T-cell (primary cell): ENCODE measurements around the gene ART3. TPM values are rescaled to one million over a fixed set of nuclear protein-coding genes. Genes with fewer than 3 reads are reported as not detected.
"Not testable (repeated sequence)": the region's sequence is repeated elsewhere in the genome, so short reads cannot be mapped to it uniquely, and the experiment has no call there.

Experiments
- ATAC-seq, 4 experiments: fragments of 200-7000 bp in 3 of 4; fragments of 150-1000 bp in 1 of 4; cut with Tn5 transposase; replicated peaks in 1 of 4; 1 replicate in 3 of 4; 2 replicates in 1 of 4; pipeline ENCODE4 v1.10.0; 2021; ENCODE audit warnings: moderate library complexity in 3 of 4, mild to moderate bottlenecking in 2 of 4, moderate number of reproducible peaks in 1 of 4
- CTCF ChIA-PET, 2 donors: fragments of 300-600 bp; sonication (Branson Sonifier 250); formaldehyde crosslinking; loops; one replicate each; lab custom pipeline; 2022; ENCODE audit warnings: antibody characterized with exemption in 2 of 2; lab: Charles Lee
- POLR2A ChIA-PET, 2 donors: fragments of 300-600 bp; sonication (Branson Sonifier 250); formaldehyde crosslinking; loops; one replicate each; lab custom pipeline; 2022; ENCODE audit warnings: antibody characterized with exemption in 2 of 2; lab: Charles Lee
- DNase-seq, 35 experiments: peaks; one replicate each; pipeline versions ENCODE4 v3.0.0 to v3.0.0-alpha.2; 2013 to 2023
- H3K27ac ChIP-seq: one replicate; pipeline ENCODE4 v1.5.1; 2013; ENCODE audit warnings: low read length
- H3K27me3 ChIP-seq, 2 experiments: replicated peaks in 1 of 2; 1 replicate in 1 of 2; 2 replicates in 1 of 2; pipeline versions ENCODE4 v1.6.1 to v1.7.0; 2013; ENCODE audit warnings: low read length in 1 of 2, mixed read lengths in 1 of 2; ENCODE audit not compliant: control insufficient read depth in 2 of 2, insufficient read depth in 2 of 2; ENCODE audit errors: extremely low read depth in 1 of 2
- H3K36me3 ChIP-seq, 2 donors: 1 replicate in 1 of 2; 2 replicates in 1 of 2; pipeline versions ENCODE4 v1.6.1 to v1.7.0; 2013; ENCODE audit warnings: low read length in 1 of 2; ENCODE audit not compliant: control insufficient read depth in 2 of 2, insufficient read depth in 1 of 2; ENCODE audit errors: extremely low read depth in 1 of 2
- H3K4me1 ChIP-seq, 2 experiments: 1 replicate in 1 of 2; 2 replicates in 1 of 2; pipeline versions ENCODE4 v1.6.1 to v1.7.0; 2013; ENCODE audit warnings: low read length in 2 of 2, mixed read lengths in 1 of 2; ENCODE audit not compliant: insufficient read depth in 2 of 2, control insufficient read depth in 1 of 2; ENCODE audit errors: extremely low read depth in 1 of 2
- H3K4me3 ChIP-seq, 2 donors: 1 replicate in 1 of 2; 2 replicates in 1 of 2; pipeline versions ENCODE4 v1.5.1 to v1.7.0; 2013; ENCODE audit warnings: mild to moderate bottlenecking in 2 of 2, low read length in 1 of 2, moderate library complexity in 1 of 2; ENCODE audit not compliant: control insufficient read depth in 1 of 2; ENCODE audit errors: extremely low read depth in 1 of 2
- H3K9me3 ChIP-seq: 2 replicates; pipeline ENCODE4 v1.7.0; 2013
- H3K27ac Mint-ChIP-seq, 2 donors: one replicate each; pipeline ENCODE4 v1.8.0; 2020 to 2021; ENCODE audit warnings: mild to moderate bottlenecking in 2 of 2, mixed read lengths in 2 of 2
- H3K27me3 Mint-ChIP-seq, 2 donors: one replicate each; pipeline ENCODE4 v1.8.0; 2021 to 2022; ENCODE audit warnings: mixed read lengths in 2 of 2
- H3K36me3 Mint-ChIP-seq: one replicate; pipeline ENCODE4 v1.8.0; 2021; ENCODE audit warnings: mixed read lengths
- H3K4me1 Mint-ChIP-seq, 3 donors: one replicate each; pipeline ENCODE4 v1.8.0; 2020 to 2022; ENCODE audit warnings: mixed read lengths in 3 of 3, mild to moderate bottlenecking in 1 of 3
- H3K4me3 Mint-ChIP-seq, 3 donors: one replicate each; pipeline ENCODE4 v1.8.0; 2020 to 2022; ENCODE audit warnings: mild to moderate bottlenecking in 3 of 3, mixed read lengths in 3 of 3, moderate library complexity in 3 of 3
- H3K9me3 Mint-ChIP-seq, 3 donors: one replicate each; pipeline ENCODE4 v1.8.0; 2020 to 2022; ENCODE audit warnings: mixed read lengths in 3 of 3
- WGBS: methylation state at CpG from one replicate; pipeline ENCODE4 v1.1.5; 2013; ENCODE audit warnings: missing lambda C conversion rate; ENCODE audit not compliant: insufficient coverage; 5-methylcytosine and 5-hydroxymethylcytosine counted together
- total RNA-seq, 35 experiments: library from RNA in 6 of 35; stranded (reverse) in 6 of 35; fragments of 120-200 nt in 1 of 35; gene quantifications; one replicate each; pipeline versions ENCODE4 v1.2.1 to v1.2.4 and lab custom pipeline; 2013 to 2026

ART3 gene
- total RNA-seq, 5 donors from 2014 or later (not counting 1 experiment from before 2014, with no cell fraction given) = not detected

GRCh38 chr4:76042241-76042998 is 32.1 kb upstream of the ART3 start:
- ChIA-PET POLR2A (interaction anchor here in 1 of 2 donors (0.7 kb wide), 1 partner anchor 47 kb away, joined by 6 read pairs; no protein-coding TSS in a partner anchor), CTCF (interaction anchor here in 1 of 2 donors (0.5 kb wide), 1 partner anchor 489 kb away, joined by 3 read pairs; no protein-coding TSS in a partner anchor)
- not testable (repeated sequence) for H3K4me3 ChIP-seq, H3K36me3 Mint-ChIP-seq, H3K9me3 ChIP-seq, H3K9me3 Mint-ChIP-seq, DNase-seq, H3K27ac ChIP-seq, H3K36me3 ChIP-seq, H3K4me1 Mint-ChIP-seq, H3K27me3 ChIP-seq, ATAC-seq, H3K4me1 ChIP-seq, H3K27ac Mint-ChIP-seq, H3K27me3 Mint-ChIP-seq
- WGBS = no CpG with 5 or more reads among the region's 18 CpGs
- peak overlapping the region in 2 of 3 donors; percentile 47 to 78 for H3K4me3 Mint-ChIP-seq

DNA sequence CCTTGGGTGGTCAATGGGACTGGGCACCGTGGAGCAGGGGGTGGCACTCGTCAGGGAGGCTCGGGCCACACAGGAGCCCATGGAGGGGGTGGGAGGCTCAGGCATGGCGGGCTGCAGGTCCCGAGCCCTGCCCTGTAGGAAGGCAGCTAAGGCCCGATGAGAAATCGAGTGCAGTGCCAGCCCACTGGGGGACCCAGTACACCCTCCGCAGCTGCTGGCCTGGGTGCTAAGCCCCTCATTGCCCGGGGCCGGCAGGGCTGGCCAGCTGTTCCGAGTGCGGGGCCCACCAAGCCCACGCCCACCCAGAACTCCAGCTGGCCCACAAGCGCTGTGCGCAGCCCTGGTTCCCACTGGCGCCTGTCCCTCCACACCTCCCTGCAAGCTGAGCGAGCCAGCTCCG is 31.2 kb upstream of the ART3 start:
- H3K4me3 Mint-ChIP-seq, H3K27ac ChIP-seq, H3K9me3 ChIP-seq, H3K4me3 ChIP-seq, H3K4me1 Mint-ChIP-seq, H3K27me3 Mint-ChIP-seq, H3K36me3 Mint-ChIP-seq, ATAC-seq, POLR2A ChIA-PET, H3K36me3 ChIP-seq, CTCF ChIA-PET, DNase-seq, H3K27ac Mint-ChIP-seq, H3K27me3 ChIP-seq, H3K9me3 Mint-ChIP-seq, H3K4me1 ChIP-seq: not testable (repeated sequence)
- 84% methylated on average over 9 of the region's 18 CpGs for WGBS

DNA sequence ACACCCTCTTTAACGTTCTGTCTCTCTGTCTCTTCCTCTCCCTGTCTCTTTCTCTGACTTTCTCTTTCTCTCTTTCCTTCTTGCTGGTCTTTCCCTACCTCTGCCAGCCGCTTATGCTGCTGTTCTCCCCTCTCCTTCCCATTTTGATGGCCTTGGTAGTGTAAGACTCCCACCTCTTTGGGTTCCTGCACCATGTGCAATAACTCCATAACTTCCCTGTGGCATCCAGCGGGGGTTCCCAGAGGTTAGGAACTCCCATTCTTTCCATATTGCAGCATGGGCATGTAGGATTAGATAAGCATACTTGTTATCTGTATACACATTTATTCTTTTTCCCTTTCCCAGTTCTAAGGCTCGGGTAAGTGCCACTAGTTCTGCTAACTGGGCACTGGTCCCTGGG is 29.8 kb upstream of the ART3 start:
- H3K27ac Mint-ChIP-seq, H3K4me1 ChIP-seq, H3K27me3 Mint-ChIP-seq, H3K4me1 Mint-ChIP-seq, POLR2A ChIA-PET, H3K4me3 ChIP-seq, H3K27me3 ChIP-seq, H3K36me3 ChIP-seq, ATAC-seq, H3K9me3 Mint-ChIP-seq, H3K9me3 ChIP-seq, DNase-seq, CTCF ChIA-PET, H3K27ac ChIP-seq, H3K4me3 Mint-ChIP-seq, H3K36me3 Mint-ChIP-seq: not testable (repeated sequence)
- no CpG with 5 or more reads among the region's 4 CpGs for WGBS

DNA sequence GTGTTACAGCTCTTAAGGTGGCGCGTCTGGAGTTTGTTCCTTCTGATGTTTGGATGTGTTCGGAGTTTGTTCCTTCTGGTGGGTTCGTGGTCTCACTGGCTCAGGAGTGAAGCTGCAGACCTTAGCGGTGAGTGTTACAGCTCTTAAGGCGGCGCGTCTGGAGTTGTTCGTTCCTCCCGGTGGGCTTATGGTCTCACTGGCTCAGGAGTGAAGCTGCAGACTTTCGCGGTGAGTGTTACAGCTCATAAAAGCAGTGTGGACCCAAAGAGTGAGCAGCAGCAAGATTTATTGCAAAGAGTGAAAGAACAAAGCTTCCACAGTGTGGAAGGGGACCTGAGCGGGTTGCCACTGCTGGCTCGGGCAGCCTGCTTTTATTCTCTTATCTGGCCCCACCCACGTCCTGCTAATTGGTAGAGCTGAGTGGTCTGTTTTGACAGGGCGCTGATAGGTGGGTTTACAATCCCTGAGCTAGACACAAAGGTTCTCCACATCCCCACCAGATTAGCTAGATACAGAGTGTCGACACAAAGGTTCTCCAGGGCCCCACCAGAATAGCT is 24.6 kb upstream of the ART3 start:
- H3K36me3 ChIP-seq, H3K27ac Mint-ChIP-seq, H3K27ac ChIP-seq, H3K27me3 ChIP-seq, DNase-seq, H3K4me1 ChIP-seq, H3K4me3 ChIP-seq, H3K36me3 Mint-ChIP-seq, H3K27me3 Mint-ChIP-seq, H3K9me3 ChIP-seq, H3K9me3 Mint-ChIP-seq, CTCF ChIA-PET, ATAC-seq, H3K4me3 Mint-ChIP-seq, POLR2A ChIA-PET, H3K4me1 Mint-ChIP-seq: not testable (repeated sequence)
- 97% methylated on average over 3 of the region's 17 CpGs for WGBS

DNA sequence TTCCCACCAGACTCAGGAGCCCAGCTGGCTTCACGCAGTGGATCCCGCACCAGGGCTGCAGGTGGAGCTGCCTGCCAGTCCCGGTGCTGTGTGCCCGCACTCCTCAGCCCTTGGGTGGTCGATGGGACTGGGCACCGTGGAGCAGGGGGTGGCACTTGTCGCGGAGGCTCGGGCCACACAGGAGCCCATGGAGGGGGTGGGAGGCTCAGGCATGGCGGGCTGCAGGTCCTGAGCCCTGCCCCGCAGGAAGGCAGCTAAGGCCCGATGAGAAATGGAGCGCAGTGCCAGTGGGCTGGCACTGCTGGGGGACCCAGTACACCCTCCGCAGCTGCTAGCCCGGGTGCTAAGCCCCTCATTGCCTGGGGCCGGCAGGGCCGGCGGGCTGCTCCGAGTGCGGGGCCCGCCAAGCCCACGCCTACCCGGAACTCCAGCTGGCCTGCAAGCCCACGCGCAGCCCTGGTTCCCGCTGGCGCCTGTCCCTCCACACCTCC is 23.9 kb upstream of the ART3 start:
- H3K4me1 ChIP-seq, H3K4me3 ChIP-seq, H3K27me3 ChIP-seq, H3K36me3 ChIP-seq, DNase-seq, H3K36me3 Mint-ChIP-seq, H3K4me1 Mint-ChIP-seq, H3K27ac Mint-ChIP-seq, H3K27me3 Mint-ChIP-seq, H3K27ac ChIP-seq, POLR2A ChIA-PET, ATAC-seq, H3K4me3 Mint-ChIP-seq, CTCF ChIA-PET, H3K9me3 Mint-ChIP-seq, H3K9me3 ChIP-seq: not testable (repeated sequence)
- 89% methylated on average over 16 of the region's 27 CpGs for WGBS

- H3K9me3 ChIP-seq = no peaks in the 10 kb centered on the region
- H3K4me1 ChIP-seq = no peaks in the 10 kb centered on the region
- H3K27me3 ChIP-seq = no peaks in the 10 kb centered on the region
- H3K4me3 ChIP-seq = no peak overlapping the region
- peaks cover 4 to 7% of the 10 kb centered on the region in 2 donors for H3K27me3 Mint-ChIP-seq
- no peaks in the 10 kb centered on the region for H3K36me3 Mint-ChIP-seq
- H3K4me1 Mint-ChIP-seq = no peaks in the 10 kb centered on the region
- no peaks in the 10 kb centered on the region for H3K9me3 Mint-ChIP-seq
- H3K4me3 Mint-ChIP-seq = no peak overlapping the region
- H3K27ac Mint-ChIP-seq = no peak overlapping the region
- ATAC-seq = no peak
- WGBS = no CpG with 5 or more reads among the region's 4 CpGs
- POLR2A ChIA-PET = no interaction called here
- DNase-seq = no peak
- H3K36me3 ChIP-seq = no peaks in the 10 kb centered on the region
- CTCF ChIA-PET = interaction anchor here (0.8 to 1.3 kb wide), 4 partner anchors 9 to 58 kb away, joined by 3 to 5 read pairs (median 3); no protein-coding TSS in a partner anchor
- no peak overlapping the region for H3K27ac ChIP-seq
These were observed 20.8 kb upstream of the ART3 start for GRCh38 chr4:76053730-76054129.
